Measurements from ENCODE around the gene PIGH. TPM values are rescaled to one million over a fixed set of nuclear protein-coding genes. Genes with fewer than 3 reads are reported as not detected.
A peak's percentile ranks its signal among the peaks of the same experiment; 100 is the strongest.
"Not testable (repeated sequence)": the region's sequence is repeated elsewhere in the genome, so short reads cannot be mapped to it uniquely, and the experiment has no call there.

The PIGH gene
- total RNA-seq, 2 experiments from 2014 or later: 13.1 to 17.1 TPM

- Mint-ChIP-seq H3K4me3 (no peak overlapping the region), H3K27ac (no peak overlapping the region), H3K4me1 (ENCODE audit: low read depth) (peaks cover 25% of the 10 kb centered on the region), H3K36me3 (peaks cover 2% of the 10 kb centered on the region), H3K27me3 (no peaks in the 10 kb centered on the region), H3K9me3 (no peaks in the 10 kb centered on the region)
- ChIA-PET POLR2A (no interaction called here), CTCF (no interaction called here)
- intact Hi-C loops (cut with micrococcal nuclease): loop anchor here (5.0 kb wide), 1 partner anchor 214 kb away; the partner anchor contains the start of genes RAD51B and ZFYVE26
- no peak for DNase-seq
Observed at GRCh38 chr14:67602995-67603545, 3.0 kb upstream of the PIGH start.

- Mint-ChIP-seq H3K9me3 (no peaks in the 10 kb centered on the region), H3K4me1 (ENCODE audit: low read depth) (peaks cover 32% of the 10 kb centered on the region), H3K27me3 (no peaks in the 10 kb centered on the region), H3K36me3 (peaks cover 2% of the 10 kb centered on the region), H3K4me3 (no peak overlapping the region), H3K27ac (no peak overlapping the region)
- no peak for DNase-seq
- ChIA-PET POLR2A (interaction anchor here (0.6 kb wide), 1 partner anchor 511 kb away, joined by 6 read pairs; no protein-coding TSS in a partner anchor), CTCF (no interaction called here)
- intact Hi-C loops (cut with micrococcal nuclease): loop anchor here (5.0 kb wide), 1 partner anchor 215 kb away; the partner anchor contains the start of genes RAD51B and ZFYVE26
Observed at GRCh38 chr14:67602076-67602475, 2.0 kb upstream of the PIGH start.

- H3K36me3 Mint-ChIP-seq, H3K27me3 Mint-ChIP-seq, DNase-seq, H3K9me3 Mint-ChIP-seq: not testable (repeated sequence)
- ChIA-PET POLR2A (interaction anchor here (0.5 to 2.3 kb wide), 9 partner anchors 10 to 216 kb away, joined by 3 to 10 read pairs (median 6); partner anchors contain the start of genes ARG2, RDH11 and ZFYVE26), CTCF (interaction anchor here (0.6 to 3.7 kb wide), 22 partner anchors 9 to 241 kb away, joined by 3 to 33 read pairs (median 6); partner anchors contain the start of genes ARG2, ATP6V1D, EIF2S1 and RDH11)
- Mint-ChIP-seq H3K4me1 (ENCODE audit: low read depth) (peaks cover 34% of the 10 kb centered on the region), H3K27ac (peak overlapping the region; percentile 88), H3K4me3 (peak overlapping the region; percentile 95)
- intact Hi-C loops (cut with micrococcal nuclease): loop anchor here (1.0 to 5.0 kb wide), 4 partner anchors 19 to 240 kb away; partner anchors contain the start of genes ARG2, EIF2S1, RAD51B and RDH11
Observed at GRCh38 chr14:67600562-67600974, 500 bp upstream of the PIGH start.

GRCh38 chr14:67595392-67595791, 4.7 kb downstream of the PIGH start:
- DNase-seq: no peak
- ChIA-PET CTCF (interaction anchor here (2.2 kb wide), 1 partner anchor 109 kb away, joined by 6 read pairs; no protein-coding TSS in a partner anchor), POLR2A (no interaction called here)
- no peak overlapping the region for H3K4me3 Mint-ChIP-seq
- no peaks in the 10 kb centered on the region for H3K27me3 Mint-ChIP-seq
- intact Hi-C loops (cut with micrococcal nuclease): loop anchor here (5.0 kb wide), 1 partner anchor 72 kb away; no protein-coding TSS in a partner anchor
- peaks cover 28% of the 10 kb centered on the region for H3K4me1 Mint-ChIP-seq (ENCODE audit: low read depth)
- peaks cover 9% of the 10 kb centered on the region for H3K36me3 Mint-ChIP-seq
- H3K27ac Mint-ChIP-seq: no peak overlapping the region
- no peaks in the 10 kb centered on the region for H3K9me3 Mint-ChIP-seq

- intact Hi-C loops (cut with micrococcal nuclease); H3K9me3 Mint-ChIP-seq; H3K27ac Mint-ChIP-seq; H3K27me3 Mint-ChIP-seq; H3K4me3 Mint-ChIP-seq; POLR2A ChIA-PET; DNase-seq: not testable (repeated sequence)
- H3K4me1 Mint-ChIP-seq (ENCODE audit: low read depth): peaks cover 15% of the 10 kb centered on the region
- H3K36me3 Mint-ChIP-seq: peaks cover 13% of the 10 kb centered on the region
- CTCF ChIA-PET: interaction anchor here (0.7 kb wide), 1 partner anchor 8 kb away, joined by 3 read pairs; no protein-coding TSS in a partner anchor
Observed at GRCh38 chr14:67593650-67594049, 6.4 kb downstream of the PIGH start.

- no peak overlapping the region for H3K4me3 Mint-ChIP-seq
- POLR2A ChIA-PET: interaction anchor here (1.0 kb wide), 1 partner anchor 11 kb away, joined by 3 read pairs; the partner anchor contains the start of gene PIGH
- DNase-seq: no peak
- CTCF ChIA-PET: interaction anchor here (1.5 to 8.7 kb wide), 3 partner anchors 10 to 162 kb away, joined by 5 to 99 read pairs (median 8); partner anchors contain the start of genes PIGH and RDH12
- H3K27ac Mint-ChIP-seq: no peak overlapping the region
- intact Hi-C loops (cut with micrococcal nuclease): no loop called here
- H3K4me1 Mint-ChIP-seq (ENCODE audit: low read depth): no peaks in the 10 kb centered on the region
- no peaks in the 10 kb centered on the region for H3K9me3 Mint-ChIP-seq
- H3K36me3 Mint-ChIP-seq: peaks cover 12% of the 10 kb centered on the region
- no peaks in the 10 kb centered on the region for H3K27me3 Mint-ChIP-seq
Observed at GRCh38 chr14:67589204-67589770, 10.8 kb downstream of the PIGH start.

GRCh38 chr14:67586369-67586768, 13.7 kb downstream of the PIGH start:
- H3K27me3 Mint-ChIP-seq: no peaks in the 10 kb centered on the region
- POLR2A ChIA-PET: interaction anchor here (0.6 to 1.8 kb wide), 2 partner anchors 14 to 24 kb away, joined by 3 to 6 read pairs; partner anchors contain the start of gene PIGH

GRCh38 chr14:67584978-67585377, 15.1 kb downstream of the PIGH start:
- Mint-ChIP-seq H3K4me3 (no peak overlapping the region), H3K4me1 (ENCODE audit: low read depth) (no peaks in the 10 kb centered on the region), H3K27me3 (no peaks in the 10 kb centered on the region), H3K9me3 (no peaks in the 10 kb centered on the region), H3K36me3 (peaks cover 7% of the 10 kb centered on the region), H3K27ac (no peak overlapping the region)
- ChIA-PET CTCF (interaction anchor here (0.6 to 8.7 kb wide), 13 partner anchors 14 to 126 kb away, joined by 3 to 99 read pairs (median 4); partner anchors contain the start of genes ARG2, PIGH, RDH12 and VTI1B), POLR2A (interaction anchor here (0.9 to 1.2 kb wide), 2 partner anchors 15 to 35 kb away, joined by 3 read pairs; partner anchors contain the start of gene PIGH)
- no peak for DNase-seq
- intact Hi-C loops (cut with micrococcal nuclease): loop anchor here (1.0 kb wide), 2 partner anchors 82 to 119 kb away; no protein-coding TSS in a partner anchor

More at GRCh38 chr14:67586369-67586768, 13.7 kb downstream of the PIGH start:
- CTCF ChIA-PET: interaction anchor here (1.0 to 8.7 kb wide), 4 partner anchors 13 to 159 kb away, joined by 3 to 99 read pairs (median 32); partner anchors contain the start of genes PIGH and RDH12
- intact Hi-C loops (cut with micrococcal nuclease): no loop called here
- DNase-seq: no peak
- Mint-ChIP-seq H3K4me3 (no peak overlapping the region), H3K27ac (no peak overlapping the region), H3K4me1 (ENCODE audit: low read depth) (no peaks in the 10 kb centered on the region), H3K36me3 (peaks cover 12% of the 10 kb centered on the region), H3K9me3 (no peaks in the 10 kb centered on the region)

GRCh38 chr14:67583711-67584644, 16.1 kb downstream of the PIGH start:
- H3K36me3 Mint-ChIP-seq: peaks cover 1% of the 10 kb centered on the region
- ChIA-PET POLR2A (interaction anchor here (1.2 kb wide), 1 partner anchor 16 kb away, joined by 3 read pairs; the partner anchor contains the start of gene PIGH), CTCF (interaction anchor here (0.8 to 8.7 kb wide), 15 partner anchors 13 to 156 kb away, joined by 3 to 99 read pairs (median 4); partner anchors contain the start of genes ARG2, PIGH, RDH12 and VTI1B)
- peak; percentile 32 for DNase-seq
- no peaks in the 10 kb centered on the region for H3K27me3 Mint-ChIP-seq
- no peaks in the 10 kb centered on the region for H3K4me1 Mint-ChIP-seq (ENCODE audit: low read depth)
- H3K4me3 Mint-ChIP-seq: no peak overlapping the region
- intact Hi-C loops (cut with micrococcal nuclease): loop anchor here (1.0 kb wide), 2 partner anchors 83 to 120 kb away; no protein-coding TSS in a partner anchor
- H3K27ac Mint-ChIP-seq: no peak overlapping the region
- H3K9me3 Mint-ChIP-seq: no peaks in the 10 kb centered on the region

GRCh38 chr14:67582061-67582460, 18.0 kb downstream of the PIGH start:
- no peaks in the 10 kb centered on the region for H3K36me3 Mint-ChIP-seq
- ChIA-PET POLR2A (no interaction called here), CTCF (interaction anchor here (3.7 to 8.7 kb wide), 4 partner anchors 11 to 154 kb away, joined by 24 to 99 read pairs (median 36); partner anchors contain the start of gene RDH12)
- H3K4me3 Mint-ChIP-seq: no peak overlapping the region
- H3K27me3 Mint-ChIP-seq: no peaks in the 10 kb centered on the region
- no peaks in the 10 kb centered on the region for H3K4me1 Mint-ChIP-seq (ENCODE audit: low read depth)
- H3K27ac Mint-ChIP-seq: no peak overlapping the region
- intact Hi-C loops (cut with micrococcal nuclease): no loop called here
- DNase-seq: no peak
- H3K9me3 Mint-ChIP-seq: no peaks in the 10 kb centered on the region

- Mint-ChIP-seq H3K9me3 (no peaks in the 10 kb centered on the region), H3K27me3 (no peaks in the 10 kb centered on the region)
- CTCF ChIA-PET: interaction anchor here (0.6 to 8.7 kb wide), 5 partner anchors 10 to 1872 kb away, joined by 3 to 99 read pairs (median 27); partner anchors contain the start of gene RDH12
Observed at GRCh38 chr14:67581643-67582042, 18.4 kb downstream of the PIGH start.

More at GRCh38 chr14:67581643-67582042, 18.4 kb downstream of the PIGH start:
- Mint-ChIP-seq H3K4me1 (ENCODE audit: low read depth) (no peaks in the 10 kb centered on the region), H3K27ac (no peak overlapping the region), H3K4me3 (no peak overlapping the region), H3K36me3 (no peaks in the 10 kb centered on the region)
- DNase-seq: no peak
- intact Hi-C loops (cut with micrococcal nuclease): no loop called here
- POLR2A ChIA-PET: no interaction called here

Measured in activated CD4-positive, alpha-beta memory T cell treated with anti-CD3 and anti-CD28 coated beads for 36 hours (primary cell).